ENCODE measurements around the gene SFSWAP. TPM values are rescaled to one million over a fixed set of nuclear protein-coding genes. Genes with fewer than 3 reads are reported as not detected.

SFSWAP gene
- total RNA-seq, 1 donor from 2014 or later = 24.3 TPM

DNA sequence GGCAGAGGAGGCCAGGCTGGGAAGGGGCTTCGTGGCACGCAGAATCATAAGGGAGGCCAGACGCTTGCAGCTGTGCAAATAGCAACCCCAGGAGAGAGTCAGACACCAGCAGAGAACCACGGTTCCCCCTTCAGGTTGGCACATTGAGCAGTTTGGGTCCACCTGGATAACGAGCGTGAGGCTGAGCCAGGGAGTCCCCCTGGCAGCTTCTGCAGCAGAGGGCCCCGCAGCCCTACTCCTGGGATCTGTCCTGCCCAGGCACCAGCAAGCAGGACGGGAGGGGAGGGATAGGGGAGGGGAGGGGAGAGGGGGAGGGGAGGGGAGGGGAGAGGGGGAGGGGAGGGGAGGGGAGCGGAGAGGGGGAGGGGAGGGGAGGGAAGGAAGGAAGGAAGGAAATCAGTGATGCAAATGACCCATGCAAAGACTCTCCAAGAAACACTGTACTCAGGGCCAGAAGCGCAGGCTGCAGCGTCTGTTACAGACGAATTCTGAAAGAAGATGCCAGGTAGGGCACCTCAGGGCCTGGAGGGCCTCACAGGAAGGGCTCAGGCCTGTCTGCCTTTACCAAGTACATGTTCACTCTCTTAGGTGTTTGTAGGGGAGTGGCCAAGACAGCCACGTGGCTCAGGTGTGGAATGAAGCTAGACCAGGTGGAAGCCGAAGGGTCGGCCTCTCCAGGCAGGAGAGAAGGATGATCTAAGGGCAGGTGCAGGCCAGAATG, 85.0 kb downstream of the SFSWAP start:
- TF ChIP-seq CTCF (conservative IDR thresholded peaks at IDR 0.05; ENCODE audit: low read depth, low read length) = no peak
- DNase-seq (ENCODE audit: low read depth) = no peak
- no peak overlapping the region for H3K4me3 ChIP-seq (ENCODE audit: low read depth, low read length)

GRCh38 chr12:131796411-131796736, 85.5 kb downstream of the SFSWAP start:
- no peak for DNase-seq (ENCODE audit: low read depth)
- no peak for TF ChIP-seq CTCF (conservative IDR thresholded peaks at IDR 0.05; ENCODE audit: low read depth, low read length)
- H3K4me3 ChIP-seq (ENCODE audit: low read depth, low read length) = no peak overlapping the region

- no peak overlapping the region for H3K4me3 ChIP-seq (ENCODE audit: low read depth, low read length)
- DNase-seq (ENCODE audit: low read depth) = no peak
- no peak for TF ChIP-seq CTCF (conservative IDR thresholded peaks at IDR 0.05; ENCODE audit: low read depth, low read length)
Measured at GRCh38 chr12:131796754-131797587, 86.1 kb downstream of the SFSWAP start.

DNA sequence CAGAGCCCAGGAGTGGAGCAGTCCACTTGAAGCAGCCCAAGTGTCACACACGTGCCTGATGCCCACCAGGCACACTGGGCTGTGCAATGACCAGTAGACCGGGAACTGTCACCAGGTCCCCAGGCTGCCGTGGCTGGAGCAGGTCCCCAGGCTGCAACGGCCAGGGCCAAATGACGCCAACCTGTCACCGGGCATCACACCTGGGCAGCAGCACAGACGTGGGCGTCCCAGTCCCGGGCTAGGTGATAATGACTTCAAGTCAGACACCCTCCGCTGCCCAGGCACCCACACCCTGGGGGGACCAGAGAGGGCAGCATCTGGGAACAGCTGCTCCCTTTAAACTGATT, 86.7 kb downstream of the SFSWAP start:
- TF ChIP-seq CTCF (conservative IDR thresholded peaks at IDR 0.05; ENCODE audit: low read depth, low read length) = no peak
- no peak for DNase-seq (ENCODE audit: low read depth)
- H3K4me3 ChIP-seq (ENCODE audit: low read depth, low read length) = no peak overlapping the region

- no peak for DNase-seq (ENCODE audit: low read depth)
- TF ChIP-seq CTCF (conservative IDR thresholded peaks at IDR 0.05; ENCODE audit: low read depth, low read length) = no peak
- H3K4me3 ChIP-seq (ENCODE audit: low read depth, low read length) = no peak overlapping the region
Measured at GRCh38 chr12:131799195-131799594, 88.3 kb downstream of the SFSWAP start.

- no peak for DNase-seq (ENCODE audit: low read depth)
- no peak overlapping the region for H3K4me3 ChIP-seq (ENCODE audit: low read depth, low read length)
- no peak for TF ChIP-seq CTCF (conservative IDR thresholded peaks at IDR 0.05; ENCODE audit: low read depth, low read length)
Measured at GRCh38 chr12:131799828-131800593, 89.1 kb downstream of the SFSWAP start.

All from epithelial cell of proximal tubule (primary cell).